ENCODE data around the gene PRKACB. TPM values are rescaled to one million over a fixed set of nuclear protein-coding genes. Genes with fewer than 3 reads are reported as not detected.

PRKACB gene
- total RNA-seq, 2 donors from 2014 or later: 85.2 to 149 TPM

DNA sequence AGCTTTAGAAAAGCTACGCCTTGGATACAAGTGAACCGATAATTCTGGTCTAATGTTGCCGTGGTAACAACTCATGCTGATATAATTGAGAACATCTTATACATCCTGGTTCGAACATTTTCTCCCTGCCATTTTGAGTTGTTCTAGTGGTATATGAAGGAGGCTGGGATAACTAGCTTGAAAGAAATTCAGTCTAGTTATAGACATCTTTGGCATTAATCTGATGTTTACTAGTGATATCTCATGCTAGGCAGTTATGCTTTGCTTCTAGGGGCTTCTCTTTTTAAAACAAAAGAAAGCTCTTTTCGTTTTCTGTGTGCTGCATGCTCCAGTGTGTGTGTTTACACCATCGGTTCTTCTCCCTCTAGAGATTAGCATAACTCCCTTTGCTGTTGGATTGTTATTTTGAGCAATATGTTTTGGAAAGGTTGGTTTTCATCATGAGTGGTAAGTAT lies 20.5 kb downstream of the PRKACB start:
- no peaks in the 10 kb centered on the region for H3K27me3 ChIP-seq
- TF ChIP-seq CTCF (IDR thresholded peaks at IDR 0.05): no peak
- H3K27ac ChIP-seq: no peak overlapping the region
- H3K9me3 ChIP-seq: no peaks in the 10 kb centered on the region
- H3K9ac ChIP-seq (ENCODE audit: low read depth in 2 of 2, low read length in 2 of 2): no peak overlapping the region
- DNase-seq: no peak
- H3K4me1 ChIP-seq: no peaks in the 10 kb centered on the region
- H3K36me3 ChIP-seq: no peaks in the 10 kb centered on the region
- intact Hi-C loops (cut with DNase I): no loop called here
- H3K4me3 ChIP-seq: no peak overlapping the region

DNA sequence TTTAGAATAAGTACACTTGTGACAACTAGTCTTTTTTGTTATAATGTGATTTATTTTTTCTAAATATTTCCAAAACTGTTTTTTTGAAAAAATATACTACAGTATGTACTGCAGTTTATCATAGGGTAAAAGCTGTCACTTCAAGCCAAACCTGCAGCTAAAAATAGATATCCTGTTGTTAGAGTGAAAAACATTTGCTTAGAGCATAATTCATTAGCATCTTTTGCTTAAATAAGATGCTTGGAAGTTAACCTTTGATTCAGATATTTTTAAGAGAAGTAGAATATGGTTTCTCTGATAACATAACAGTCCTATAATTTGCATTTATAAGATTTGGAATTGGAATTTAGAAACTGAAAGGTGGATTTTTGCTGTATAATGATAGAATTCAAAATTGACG lies 21.5 kb downstream of the PRKACB start:
- H3K9ac ChIP-seq (ENCODE audit: low read depth in 2 of 2, low read length in 2 of 2): no peak overlapping the region
- no peaks in the 10 kb centered on the region for H3K36me3 ChIP-seq
- no peak for TF ChIP-seq CTCF (IDR thresholded peaks at IDR 0.05)
- no peaks in the 10 kb centered on the region for H3K4me1 ChIP-seq
- no peaks in the 10 kb centered on the region for H3K9me3 ChIP-seq
- intact Hi-C loops (cut with DNase I): no loop called here
- H3K27me3 ChIP-seq: no peaks in the 10 kb centered on the region
- no peak for DNase-seq
- no peak overlapping the region for H3K4me3 ChIP-seq
- no peak overlapping the region for H3K27ac ChIP-seq

- intact Hi-C loops (cut with DNase I): no loop called here
- Histone ChIP-seq H3K4me3 (no peak overlapping the region), H3K36me3 (no peaks in the 10 kb centered on the region), H3K9ac (ENCODE audit: low read depth in 2 of 2, low read length in 2 of 2) (no peak overlapping the region), H3K27ac (no peak overlapping the region), H3K9me3 (no peaks in the 10 kb centered on the region), H3K4me1 (no peaks in the 10 kb centered on the region), H3K27me3 (no peaks in the 10 kb centered on the region)
- TF ChIP-seq CTCF (IDR thresholded peaks at IDR 0.05): no peak
- DNase-seq: no peak
Measured at GRCh38 chr1:84166797-84167196, 22.7 kb downstream of the PRKACB start.

DNA sequence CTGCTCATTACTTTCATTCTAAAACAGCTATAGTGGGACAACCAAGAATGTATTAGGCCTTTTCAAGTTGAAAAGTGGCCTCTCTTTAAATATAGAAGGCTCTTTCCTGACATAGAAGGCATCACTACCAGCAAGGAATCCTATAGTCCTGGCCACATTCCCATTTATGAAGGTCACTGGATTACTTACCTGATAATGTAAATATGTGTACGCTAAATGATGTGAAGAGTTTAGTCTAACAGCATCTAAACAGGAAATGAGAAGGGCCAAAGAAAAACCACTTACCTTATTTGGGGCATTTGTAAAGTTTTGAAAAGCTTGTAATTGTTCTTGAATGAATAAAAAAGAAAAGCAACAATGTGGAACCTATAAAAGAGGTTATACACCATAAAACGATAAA lies 24.7 kb downstream of the PRKACB start:
- intact Hi-C loops (cut with DNase I): no loop called here
- Histone ChIP-seq H3K27me3 (no peaks in the 10 kb centered on the region), H3K9me3 (no peaks in the 10 kb centered on the region), H3K27ac (no peak overlapping the region), H3K4me1 (no peaks in the 10 kb centered on the region), H3K9ac (ENCODE audit: low read depth in 2 of 2, low read length in 2 of 2) (no peak overlapping the region), H3K4me3 (no peak overlapping the region), H3K36me3 (no peaks in the 10 kb centered on the region)
- DNase-seq: no peak
- no peak for TF ChIP-seq CTCF (IDR thresholded peaks at IDR 0.05)

DNA sequence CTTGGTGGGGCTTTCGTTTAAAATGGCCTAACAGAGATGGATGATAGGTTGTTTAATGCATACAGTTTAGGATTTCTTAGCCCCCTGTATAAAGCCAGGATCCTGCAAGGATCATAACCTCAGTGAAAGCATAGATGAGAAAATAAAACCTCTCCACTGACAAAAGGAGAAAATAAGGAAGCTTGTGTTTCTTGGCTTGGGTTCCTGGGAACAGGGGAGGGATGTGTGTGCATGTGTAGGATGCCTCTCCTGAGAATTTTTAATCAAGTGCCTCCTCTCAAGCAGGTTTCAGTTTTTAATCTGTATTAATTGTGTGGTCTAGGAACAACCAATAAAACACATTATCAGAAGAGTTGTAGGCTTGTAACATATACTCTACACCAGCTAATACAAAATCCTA lies 26.1 kb downstream of the PRKACB start:
- no peak for TF ChIP-seq CTCF (IDR thresholded peaks at IDR 0.05)
- intact Hi-C loops (cut with DNase I): no loop called here

DNA sequence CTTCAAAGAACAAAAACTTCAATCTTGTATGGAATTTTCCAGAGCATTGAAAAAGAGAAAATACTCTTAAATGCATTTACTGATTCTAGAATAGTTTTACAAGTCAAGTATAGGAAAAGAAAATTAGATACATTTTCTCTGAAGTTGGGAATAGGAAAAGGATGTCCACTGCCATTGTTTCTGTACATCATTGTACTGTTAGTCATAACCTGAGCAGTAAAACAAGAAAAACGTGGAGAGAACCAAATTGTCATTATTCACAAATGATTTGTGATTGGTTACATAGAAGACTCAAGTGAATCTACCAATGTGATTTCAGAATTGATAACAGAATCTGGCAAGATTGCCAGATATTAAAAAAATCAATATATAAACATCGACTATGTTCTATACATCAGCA lies 27.4 kb downstream of the PRKACB start:
- no peaks in the 10 kb centered on the region for H3K27me3 ChIP-seq
- intact Hi-C loops (cut with DNase I): no loop called here
- H3K9ac ChIP-seq (ENCODE audit: low read depth in 2 of 2, low read length in 2 of 2): no peak overlapping the region
- TF ChIP-seq CTCF (IDR thresholded peaks at IDR 0.05): no peak
- no peaks in the 10 kb centered on the region for H3K4me1 ChIP-seq
- H3K9me3 ChIP-seq: no peaks in the 10 kb centered on the region
- no peak for DNase-seq
- no peaks in the 10 kb centered on the region for H3K36me3 ChIP-seq
- no peak overlapping the region for H3K27ac ChIP-seq
- no peak overlapping the region for H3K4me3 ChIP-seq

More for the DNA sequence above, 26.1 kb downstream of the PRKACB start:
- H3K4me1 ChIP-seq: no peaks in the 10 kb centered on the region
- no peak overlapping the region for H3K4me3 ChIP-seq
- H3K9me3 ChIP-seq: no peaks in the 10 kb centered on the region
- H3K27ac ChIP-seq: no peak overlapping the region
- H3K36me3 ChIP-seq: no peaks in the 10 kb centered on the region
- H3K27me3 ChIP-seq: no peaks in the 10 kb centered on the region
- no peak for DNase-seq
- H3K9ac ChIP-seq (ENCODE audit: low read depth in 2 of 2, low read length in 2 of 2): no peak overlapping the region

Measured in colonic mucosa (tissue), 4 donors.